ENCODE data around the gene TNFRSF9. TPM values are rescaled to one million over a fixed set of nuclear protein-coding genes. Genes with fewer than 3 reads are reported as not detected.

Gene TNFRSF9
- total and polyA plus RNA-seq, 2 experiments from 2014 or later: not detected

DNA sequence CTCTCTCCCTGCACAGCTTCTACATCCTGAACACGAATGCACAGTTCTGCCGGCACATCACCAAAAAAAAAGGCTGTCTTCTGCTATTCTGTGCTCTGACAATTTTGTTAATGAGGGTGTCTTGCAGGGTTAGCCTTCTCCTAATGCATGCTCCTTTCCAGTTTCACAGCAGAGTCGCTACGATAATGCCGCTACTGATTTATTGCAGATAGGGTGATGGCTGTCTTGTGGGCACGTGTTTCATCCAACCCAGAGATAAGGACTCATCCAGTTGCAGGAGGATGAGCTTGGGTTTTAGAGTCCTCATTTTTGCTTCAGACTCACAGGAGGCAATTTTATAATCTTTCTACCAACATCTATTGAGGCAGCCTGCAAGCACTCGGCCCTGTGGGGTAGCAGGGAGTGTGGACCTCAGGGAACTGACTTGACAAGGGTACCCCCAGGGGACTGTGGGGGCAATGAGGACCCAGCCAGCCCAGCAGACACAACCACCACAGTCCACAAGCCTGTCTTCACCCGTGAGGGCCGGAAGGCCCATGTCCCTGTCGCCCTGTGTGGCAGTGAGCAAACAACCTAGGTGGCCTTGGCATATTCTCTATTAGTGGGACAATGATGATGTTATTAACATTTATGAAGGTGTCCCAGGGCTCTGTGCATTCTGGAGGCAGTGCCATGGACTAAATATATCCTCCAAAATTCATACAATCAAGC lies 72.4 kb downstream of the TNFRSF9 start:
- no peak overlapping the region for H3K4me3 ChIP-seq
- no peaks in the 10 kb centered on the region for H3K9me3 ChIP-seq (ENCODE audit: low read depth)
- no peaks in the 10 kb centered on the region for H4K20me1 ChIP-seq (ENCODE audit: insufficient read depth)
- no peaks in the 10 kb centered on the region for H3K79me2 ChIP-seq (ENCODE audit: insufficient read depth)
- 42 to 50% methylated on average over 10 of the region's 10 CpGs for WGBS, 2 experiments (ENCODE audit: low coverage in 1 of 2, low lambda C conversion rate in 2 of 2, missing lambda C conversion rate in 2 of 2)
- no peak for DNase-seq
- no peaks in the 10 kb centered on the region for H3K36me3 ChIP-seq (ENCODE audit: low read depth)
- no peaks in the 10 kb centered on the region for H3F3A ChIP-seq (ENCODE audit: insufficient read depth)
- TF ChIP-seq EZH2 (IDR thresholded peaks at IDR 0.05; ENCODE audit: insufficient read depth, poor library complexity, severe bottlenecking) (no peak), EZH2phosphoT487 (IDR thresholded peaks at IDR 0.05; ENCODE audit: insufficient read depth, low read depth) (no peak)
- no peak overlapping the region for H2AFZ ChIP-seq
- H3K9me2 ChIP-seq (ENCODE audit: insufficient read depth): no peaks in the 10 kb centered on the region
- H3K4me2 ChIP-seq (ENCODE audit: unreplicated experiment): no peak overlapping the region
- H3K9ac ChIP-seq: no peak overlapping the region
- no peaks in the 10 kb centered on the region for H3K4me1 ChIP-seq (ENCODE audit: insufficient read depth)
- H3K27me3 ChIP-seq (replicated peaks; ENCODE audit: insufficient read depth): no peaks in the 10 kb centered on the region
- H3K27ac ChIP-seq: no peak overlapping the region
- in situ Hi-C loops (cut with MboI): no loop called here

DNA sequence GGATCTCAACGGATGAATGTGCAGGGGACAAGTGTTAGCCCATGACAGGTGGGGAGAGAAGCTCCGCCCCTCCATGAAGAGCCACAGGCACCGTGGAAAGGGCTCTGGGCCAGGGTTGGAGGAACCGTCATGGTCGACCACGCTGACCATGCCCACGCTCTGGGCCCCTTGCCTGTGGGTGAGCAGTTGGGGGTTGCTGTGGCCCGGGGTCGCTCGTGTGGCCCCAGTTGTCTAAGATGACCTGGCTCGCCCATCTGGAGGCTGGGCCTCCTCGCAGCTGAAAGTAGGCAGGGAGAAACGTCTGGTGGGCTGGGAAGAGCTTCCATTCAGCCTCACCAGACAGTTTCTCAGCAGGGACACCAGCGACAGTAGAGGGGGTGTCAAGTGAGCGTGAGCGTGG lies 74.7 kb downstream of the TNFRSF9 start:
- Histone ChIP-seq H2AFZ (no peak overlapping the region), H3K27ac (no peak overlapping the region), H3K9me3 (ENCODE audit: low read depth) (no peaks in the 10 kb centered on the region), H4K20me1 (ENCODE audit: insufficient read depth) (no peaks in the 10 kb centered on the region), H3K79me2 (ENCODE audit: insufficient read depth) (no peaks in the 10 kb centered on the region), H3K36me3 (ENCODE audit: low read depth) (no peaks in the 10 kb centered on the region), H3K9ac (no peak overlapping the region), H3F3A (ENCODE audit: insufficient read depth) (no peaks in the 10 kb centered on the region), H3K9me2 (ENCODE audit: insufficient read depth) (no peaks in the 10 kb centered on the region), H3K4me3 (no peak overlapping the region), H3K27me3 (replicated peaks; ENCODE audit: insufficient read depth) (no peaks in the 10 kb centered on the region), H3K4me1 (ENCODE audit: insufficient read depth) (no peaks in the 10 kb centered on the region), H3K4me2 (ENCODE audit: unreplicated experiment) (no peak overlapping the region)
- no peak for DNase-seq
- in situ Hi-C loops (cut with MboI): no loop called here
- no peak for TF ChIP-seq EZH2 (IDR thresholded peaks at IDR 0.05; ENCODE audit: insufficient read depth, poor library complexity, severe bottlenecking)
- TF ChIP-seq EZH2phosphoT487 (IDR thresholded peaks at IDR 0.05; ENCODE audit: insufficient read depth, low read depth): no peak
- 62 to 66% methylated on average over 16 of the region's 16 CpGs for WGBS, 2 experiments (ENCODE audit: low coverage in 1 of 2, low lambda C conversion rate in 2 of 2, missing lambda C conversion rate in 2 of 2)

Small RNA genes lying within 50 kb of the gene (small RNA-seq; reads per million reads assigned to genes)
- not detected for gene RF00019 (ENCODE audit: low read depth, low replicate concordance)

Other genes starting within 250 kb of the TNFRSF9 start
- gene VAMP3, start 169.5 kb downstream of the TNFRSF9 start, total RNA-seq (2014; rRNA removed; shearing (Covaris generic)): 195 and 835 TPM in 2 replicates
- 166 and 173 TPM in 2 replicates for gene VAMP3, start 169.5 kb downstream of the TNFRSF9 start, polyA plus RNA-seq (2016; fragmentation: Nextera tagmentation; extraction: Ambion mirVana)
- gene PER3, start 156.5 kb downstream of the TNFRSF9 start, total RNA-seq (2014; rRNA removed; shearing (Covaris generic)): 1.1 and 2.8 TPM in 2 replicates
- gene PER3, start 156.5 kb downstream of the TNFRSF9 start, polyA plus RNA-seq (2016; fragmentation: Nextera tagmentation; extraction: Ambion mirVana): 1.4 and 2.4 TPM in 2 replicates
- gene UTS2, start 87.8 kb downstream of the TNFRSF9 start, total RNA-seq (2014; rRNA removed; shearing (Covaris generic)): not detected in 2 replicates
- not detected in 2 replicates for gene UTS2, start 87.8 kb downstream of the TNFRSF9 start, polyA plus RNA-seq (2016; fragmentation: Nextera tagmentation; extraction: Ambion mirVana)
- 191 and 198 TPM in 2 replicates for gene PARK7, start 20.9 kb upstream of the TNFRSF9 start, total RNA-seq (2014; rRNA removed; shearing (Covaris generic))
- 514 and 522 TPM in 2 replicates for gene PARK7, start 20.9 kb upstream of the TNFRSF9 start, polyA plus RNA-seq (2016; fragmentation: Nextera tagmentation; extraction: Ambion mirVana)
- gene ERRFI1, start 85.5 kb upstream of the TNFRSF9 start, total RNA-seq (2014; rRNA removed; shearing (Covaris generic)): 50.8 and 55.1 TPM in 2 replicates
- gene ERRFI1, start 85.5 kb upstream of the TNFRSF9 start, polyA plus RNA-seq (2016; fragmentation: Nextera tagmentation; extraction: Ambion mirVana): 29.7 and 31.3 TPM in 2 replicates